ENCODE data around the gene GALNT2.

GRCh38 chr1:230210326-230210980 lies 143.4 kb downstream of the GALNT2 start:
- no peak for TF ChIP-seq CTCF (IDR thresholded peaks at IDR 0.05; ENCODE audit: insufficient read depth, low read length, poor library complexity, severe bottlenecking)
- TF ChIP-seq EZH2phosphoT487 (conservative IDR thresholded peaks at IDR 0.05; ENCODE audit: low read length) = no peak
